Body of pancreas (tissue), 4 donors: ENCODE results near the gene NUSAP1.

Source experiments
- POLR2A ChIP-seq, 3 donors: fragments of 450-650 bp; IDR thresholded peaks; one replicate each; pipeline ENCODE4 v1.6.1; 2016; ENCODE audit warnings: antibody characterized with exemption in 3 of 3, mild to moderate bottlenecking in 2 of 3
- TF ChIP-seq, protein P1 (sequence below), 7 experiments: fragments of 450-650 bp in 4 of 7; fragments of 200-600 bp in 3 of 7; sonication (generic) in 3 of 7; IDR thresholded peaks; one replicate each; pipeline ENCODE4 v1.5.1; 2016 to 2019; ENCODE audit warnings: antibody characterized with exemption in 7 of 7

DNA sequence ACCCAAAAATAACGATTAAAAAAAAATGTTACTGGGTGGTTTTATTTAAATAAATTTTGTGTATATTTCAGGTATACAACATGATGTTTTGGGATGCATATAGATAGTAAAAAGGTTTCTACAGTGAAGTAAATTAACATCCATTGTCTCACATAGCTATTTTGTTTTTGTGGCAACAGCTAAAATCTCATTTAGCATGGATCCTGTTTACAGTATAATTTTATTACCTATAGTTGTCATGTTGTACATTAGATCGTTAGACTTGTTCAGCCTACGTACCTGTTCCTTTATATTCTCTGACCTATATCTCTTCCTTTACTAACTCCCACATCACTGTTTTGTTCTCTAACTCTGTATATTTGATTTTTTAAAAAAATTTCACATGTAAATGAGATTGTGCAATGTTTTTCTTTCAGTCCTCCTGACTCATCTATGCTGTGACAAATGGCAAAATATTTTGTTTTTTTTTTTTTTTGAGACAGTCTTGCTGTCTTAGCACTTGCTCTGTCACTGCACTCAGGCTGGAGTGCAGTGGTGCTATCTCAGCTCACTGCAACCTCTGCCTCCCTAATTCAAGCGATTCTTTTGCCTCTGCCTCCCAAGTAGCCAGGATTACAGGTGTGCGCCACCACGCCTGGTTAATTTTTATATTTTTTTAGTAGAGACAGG, 45.9 kb upstream of the NUSAP1 start:
- TF ChIP-seq, protein P1, sequence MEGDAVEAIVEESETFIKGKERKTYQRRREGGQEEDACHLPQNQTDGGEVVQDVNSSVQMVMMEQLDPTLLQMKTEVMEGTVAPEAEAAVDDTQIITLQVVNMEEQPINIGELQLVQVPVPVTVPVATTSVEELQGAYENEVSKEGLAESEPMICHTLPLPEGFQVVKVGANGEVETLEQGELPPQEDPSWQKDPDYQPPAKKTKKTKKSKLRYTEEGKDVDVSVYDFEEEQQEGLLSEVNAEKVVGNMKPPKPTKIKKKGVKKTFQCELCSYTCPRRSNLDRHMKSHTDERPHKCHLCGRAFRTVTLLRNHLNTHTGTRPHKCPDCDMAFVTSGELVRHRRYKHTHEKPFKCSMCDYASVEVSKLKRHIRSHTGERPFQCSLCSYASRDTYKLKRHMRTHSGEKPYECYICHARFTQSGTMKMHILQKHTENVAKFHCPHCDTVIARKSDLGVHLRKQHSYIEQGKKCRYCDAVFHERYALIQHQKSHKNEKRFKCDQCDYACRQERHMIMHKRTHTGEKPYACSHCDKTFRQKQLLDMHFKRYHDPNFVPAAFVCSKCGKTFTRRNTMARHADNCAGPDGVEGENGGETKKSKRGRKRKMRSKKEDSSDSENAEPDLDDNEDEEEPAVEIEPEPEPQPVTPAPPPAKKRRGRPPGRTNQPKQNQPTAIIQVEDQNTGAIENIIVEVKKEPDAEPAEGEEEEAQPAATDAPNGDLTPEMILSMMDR (IDR thresholded peaks at IDR 0.05) = no peak
- TF ChIP-seq POLR2A (IDR thresholded peaks at IDR 0.05) = no peak
